NCI-H2081 (cell line): ENCODE results near the gene KCNK18.
A peak's percentile ranks its signal among the peaks of the same experiment; 100 is the strongest.
"Not testable (repeated sequence)": the region's sequence is repeated elsewhere in the genome, so short reads cannot be mapped to it uniquely, and the experiment has no call there.

Source experiments
- DNase-seq, 2 experiments: peaks; one replicate each; lab custom pipeline; 2025; lab: John Stamatoyannopoulos, UW

The KCNK18 gene

GRCh38 chr10:117170244-117170643 is 27.0 kb upstream of the KCNK18 start:
- DNase-seq, result no peak

- DNase-seq, result peak; percentile 77 to 81
Measured at GRCh38 chr10:117174439-117175214, 22.7 kb upstream of the KCNK18 start.

- peak in 1 of 2 experiments; percentile 38 for DNase-seq
Measured at GRCh38 chr10:117175215-117175900, 21.9 kb upstream of the KCNK18 start.

- peak; percentile 43 to 55 for DNase-seq
Measured at GRCh38 chr10:117175901-117176534, 21.3 kb upstream of the KCNK18 start.

- no peak for DNase-seq
Measured at GRCh38 chr10:117178190-117178589, 19.1 kb upstream of the KCNK18 start.

GRCh38 chr10:117184296-117184695 is 13.0 kb upstream of the KCNK18 start:
- no peak for DNase-seq

- DNase-seq, result no peak
Measured at GRCh38 chr10:117184821-117185220, 12.5 kb upstream of the KCNK18 start.

- not testable (repeated sequence) for DNase-seq
Measured at GRCh38 chr10:117185817-117186216, 11.5 kb upstream of the KCNK18 start.

- no peak for DNase-seq
Measured at GRCh38 chr10:117186832-117187615, 10.3 kb upstream of the KCNK18 start.

- no peak for DNase-seq
Measured at GRCh38 chr10:117188371-117188770, 8.9 kb upstream of the KCNK18 start.

- no peak for DNase-seq
Measured at GRCh38 chr10:117189557-117189956, 7.7 kb upstream of the KCNK18 start.

- DNase-seq, result no peak
Measured at GRCh38 chr10:117198088-117198487, 799 bp downstream of the KCNK18 start.

GRCh38 chr10:117201826-117202225 is 4.5 kb downstream of the KCNK18 start:
- no peak for DNase-seq

GRCh38 chr10:117204316-117204715 is 7.0 kb downstream of the KCNK18 start:
- DNase-seq, result no peak

GRCh38 chr10:117212176-117212575 is 14.9 kb downstream of the KCNK18 start:
- no peak for DNase-seq

GRCh38 chr10:117214401-117214800 is 17.1 kb downstream of the KCNK18 start:
- DNase-seq, result no peak

- no peak for DNase-seq
Measured at GRCh38 chr10:117215079-117215478, 17.8 kb downstream of the KCNK18 start.

GRCh38 chr10:117216028-117216427 is 18.7 kb downstream of the KCNK18 start:
- DNase-seq, result no peak

- peak; percentile 40 to 44 for DNase-seq
Measured at GRCh38 chr10:117216611-117217195, 19.4 kb downstream of the KCNK18 start.

- DNase-seq, result peak in 1 of 2 experiments; percentile 22
Measured at GRCh38 chr10:117217196-117217761, 20.0 kb downstream of the KCNK18 start.

- DNase-seq, result no peak
Measured at GRCh38 chr10:117218654-117219053, 21.4 kb downstream of the KCNK18 start.
